HEK293 (cell line): Measurements from ENCODE around the gene ADO.

ENCODE experiments used
- BCL11A ChIP-seq: fragments of 450-650 bp; formaldehyde crosslinking; IDR thresholded peaks from 2 replicates; pipeline ENCODE4 v1.5.1; 2016; ENCODE audit warnings: low read depth, missing biosample characterization, missing genetic modification characterization
- KLF9 ChIP-seq: fragments of 450-650 bp; formaldehyde crosslinking; IDR thresholded peaks from 2 replicates; pipeline ENCODE4 v1.5.1; 2016; ENCODE audit warnings: missing biosample characterization, missing genetic modification characterization, low read depth
- ZEB2 ChIP-seq: fragments of 450-650 bp; formaldehyde crosslinking; IDR thresholded peaks from 2 replicates; pipeline ENCODE4 v1.5.1; 2016; ENCODE audit warnings: missing biosample characterization, missing genetic modification characterization
- ZNF112 ChIP-seq: fragments of 450-650 bp; formaldehyde crosslinking; IDR thresholded peaks from 2 replicates; pipeline ENCODE4 v1.5.0; 2017; ENCODE audit warnings: missing biosample characterization, missing genetic modification characterization
- ZNF140 ChIP-seq: fragments of 450-650 bp; formaldehyde crosslinking; IDR thresholded peaks from 2 replicates; pipeline ENCODE4 v1.5.1; 2016; ENCODE audit warnings: missing biosample characterization, missing genetic modification characterization
- ZNF837 ChIP-seq: fragments of 450-650 bp; formaldehyde crosslinking; IDR thresholded peaks from 2 replicates; pipeline ENCODE4 v1.5.1; 2016; ENCODE audit warnings: missing biosample characterization, missing genetic modification characterization
- TF ChIP-seq, protein P1 (sequence below): fragments of 450-650 bp; formaldehyde crosslinking; IDR thresholded peaks from 2 replicates; pipeline ENCODE4 v1.5.1; 2016; ENCODE audit warnings: missing biosample characterization, missing genetic modification characterization
- TF ChIP-seq, protein P2 (sequence below): fragments of 450-650 bp; formaldehyde crosslinking; IDR thresholded peaks from 2 replicates; pipeline ENCODE4 v1.5.1; 2016; ENCODE audit warnings: missing biosample characterization, missing genetic modification characterization
- TF ChIP-seq, protein P3 (sequence below): fragments of 450-650 bp; formaldehyde crosslinking; IDR thresholded peaks from 2 replicates; pipeline ENCODE4 v1.5.1; 2016; ENCODE audit warnings: missing biosample characterization, missing genetic modification characterization

DNA sequence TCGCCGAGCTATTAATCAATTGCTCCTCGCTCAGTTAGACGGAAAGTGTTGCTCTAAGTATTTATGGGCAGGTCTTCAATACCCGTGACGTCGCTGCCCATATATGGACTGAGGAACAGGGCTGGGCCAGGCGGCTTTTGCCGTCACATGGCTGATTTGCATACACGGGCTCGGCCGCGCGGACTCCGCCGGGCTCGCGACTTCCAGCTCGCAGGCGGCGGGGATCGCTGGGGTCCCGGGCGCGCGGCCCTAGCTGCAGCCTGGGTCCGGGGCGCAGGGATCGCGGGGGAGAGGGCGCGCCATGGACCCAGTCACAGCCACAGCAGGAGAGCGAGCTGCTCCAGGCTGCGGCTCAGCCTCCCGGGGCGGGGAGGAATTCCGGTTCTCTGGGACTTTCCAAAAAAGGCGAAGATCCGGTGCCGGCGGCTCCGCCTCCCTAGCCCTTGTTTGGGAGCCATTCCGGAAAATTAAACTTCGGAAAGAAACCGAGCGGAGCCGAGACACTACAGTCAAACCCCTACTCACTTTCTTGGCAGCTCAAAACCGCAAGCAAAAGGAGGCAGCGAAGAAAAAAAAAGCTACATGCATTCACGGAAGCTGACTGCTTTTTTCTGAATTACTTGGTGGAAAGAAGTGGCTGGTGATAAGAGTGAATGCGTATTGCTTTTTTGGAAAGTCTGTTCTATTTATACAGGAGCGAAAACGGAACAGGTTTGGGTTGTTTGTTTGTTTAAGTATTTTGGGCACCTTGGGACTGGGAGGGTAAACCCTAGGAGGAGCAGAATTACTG, 12.0 kb downstream of the ADO start, which contains the start of gene EGR2:
- TF ChIP-seq BCL11A (tag by site-specific recombination) (no peak), ZNF837 (no peak), ZNF112 (no peak), ZEB2 (tag by site-specific recombination) (peak; percentile 23; the same call in 1 of the 2 replicates), KLF9 (no peak), ZNF140 (tag by site-specific recombination) (no peak)
- TF ChIP-seq, protein P1, sequence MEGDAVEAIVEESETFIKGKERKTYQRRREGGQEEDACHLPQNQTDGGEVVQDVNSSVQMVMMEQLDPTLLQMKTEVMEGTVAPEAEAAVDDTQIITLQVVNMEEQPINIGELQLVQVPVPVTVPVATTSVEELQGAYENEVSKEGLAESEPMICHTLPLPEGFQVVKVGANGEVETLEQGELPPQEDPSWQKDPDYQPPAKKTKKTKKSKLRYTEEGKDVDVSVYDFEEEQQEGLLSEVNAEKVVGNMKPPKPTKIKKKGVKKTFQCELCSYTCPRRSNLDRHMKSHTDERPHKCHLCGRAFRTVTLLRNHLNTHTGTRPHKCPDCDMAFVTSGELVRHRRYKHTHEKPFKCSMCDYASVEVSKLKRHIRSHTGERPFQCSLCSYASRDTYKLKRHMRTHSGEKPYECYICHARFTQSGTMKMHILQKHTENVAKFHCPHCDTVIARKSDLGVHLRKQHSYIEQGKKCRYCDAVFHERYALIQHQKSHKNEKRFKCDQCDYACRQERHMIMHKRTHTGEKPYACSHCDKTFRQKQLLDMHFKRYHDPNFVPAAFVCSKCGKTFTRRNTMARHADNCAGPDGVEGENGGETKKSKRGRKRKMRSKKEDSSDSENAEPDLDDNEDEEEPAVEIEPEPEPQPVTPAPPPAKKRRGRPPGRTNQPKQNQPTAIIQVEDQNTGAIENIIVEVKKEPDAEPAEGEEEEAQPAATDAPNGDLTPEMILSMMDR (tag by site-specific recombination): no peak
- TF ChIP-seq, protein P2, sequence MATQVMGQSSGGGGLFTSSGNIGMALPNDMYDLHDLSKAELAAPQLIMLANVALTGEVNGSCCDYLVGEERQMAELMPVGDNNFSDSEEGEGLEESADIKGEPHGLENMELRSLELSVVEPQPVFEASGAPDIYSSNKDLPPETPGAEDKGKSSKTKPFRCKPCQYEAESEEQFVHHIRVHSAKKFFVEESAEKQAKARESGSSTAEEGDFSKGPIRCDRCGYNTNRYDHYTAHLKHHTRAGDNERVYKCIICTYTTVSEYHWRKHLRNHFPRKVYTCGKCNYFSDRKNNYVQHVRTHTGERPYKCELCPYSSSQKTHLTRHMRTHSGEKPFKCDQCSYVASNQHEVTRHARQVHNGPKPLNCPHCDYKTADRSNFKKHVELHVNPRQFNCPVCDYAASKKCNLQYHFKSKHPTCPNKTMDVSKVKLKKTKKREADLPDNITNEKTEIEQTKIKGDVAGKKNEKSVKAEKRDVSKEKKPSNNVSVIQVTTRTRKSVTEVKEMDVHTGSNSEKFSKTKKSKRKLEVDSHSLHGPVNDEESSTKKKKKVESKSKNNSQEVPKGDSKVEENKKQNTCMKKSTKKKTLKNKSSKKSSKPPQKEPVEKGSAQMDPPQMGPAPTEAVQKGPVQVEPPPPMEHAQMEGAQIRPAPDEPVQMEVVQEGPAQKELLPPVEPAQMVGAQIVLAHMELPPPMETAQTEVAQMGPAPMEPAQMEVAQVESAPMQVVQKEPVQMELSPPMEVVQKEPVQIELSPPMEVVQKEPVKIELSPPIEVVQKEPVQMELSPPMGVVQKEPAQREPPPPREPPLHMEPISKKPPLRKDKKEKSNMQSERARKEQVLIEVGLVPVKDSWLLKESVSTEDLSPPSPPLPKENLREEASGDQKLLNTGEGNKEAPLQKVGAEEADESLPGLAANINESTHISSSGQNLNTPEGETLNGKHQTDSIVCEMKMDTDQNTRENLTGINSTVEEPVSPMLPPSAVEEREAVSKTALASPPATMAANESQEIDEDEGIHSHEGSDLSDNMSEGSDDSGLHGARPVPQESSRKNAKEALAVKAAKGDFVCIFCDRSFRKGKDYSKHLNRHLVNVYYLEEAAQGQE (tag by site-specific recombination): no peak
- TF ChIP-seq, protein P3, sequence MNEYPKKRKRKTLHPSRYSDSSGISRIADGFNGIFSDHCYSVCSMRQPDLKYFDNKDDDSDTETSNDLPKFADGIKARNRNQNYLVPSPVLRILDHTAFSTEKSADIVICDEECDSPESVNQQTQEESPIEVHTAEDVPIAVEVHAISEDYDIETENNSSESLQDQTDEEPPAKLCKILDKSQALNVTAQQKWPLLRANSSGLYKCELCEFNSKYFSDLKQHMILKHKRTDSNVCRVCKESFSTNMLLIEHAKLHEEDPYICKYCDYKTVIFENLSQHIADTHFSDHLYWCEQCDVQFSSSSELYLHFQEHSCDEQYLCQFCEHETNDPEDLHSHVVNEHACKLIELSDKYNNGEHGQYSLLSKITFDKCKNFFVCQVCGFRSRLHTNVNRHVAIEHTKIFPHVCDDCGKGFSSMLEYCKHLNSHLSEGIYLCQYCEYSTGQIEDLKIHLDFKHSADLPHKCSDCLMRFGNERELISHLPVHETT (tag by site-specific recombination): no peak
